Neural progenitor cell (in vitro differentiated cells): ENCODE results near the gene TBC1D14. TPM values are rescaled to one million over a fixed set of nuclear protein-coding genes. Genes with fewer than 3 reads are reported as not detected.
A peak's percentile ranks its signal among the peaks of the same experiment; 100 is the strongest.

Experiments used
- DNase-seq: peaks from one replicate; pipeline ENCODE4 v3.0.0-alpha.2; 2016; ENCODE audit warnings: low spot score
- H2AFZ ChIP-seq: fragments of 200-600 bp; sonication (generic); replicated peaks from 2 replicates; pipeline ENCODE4 v1.6.1; 2016; ENCODE audit warnings: antibody characterized with exemption
- H3F3A ChIP-seq: fragments of 200-600 bp; sonication (generic); 2 replicates; pipeline ENCODE4 v1.6.1; 2016; ENCODE audit warnings: antibody characterized with exemption, low read depth
- H3K27ac ChIP-seq: fragments of 200-600 bp; sonication (generic); 2 replicates; pipeline ENCODE4 v1.5.1; 2016; ENCODE audit warnings: mild to moderate bottlenecking
- H3K27me3 ChIP-seq: fragments of 200-600 bp; sonication (generic); 2 replicates; pipeline ENCODE4 v1.6.1; 2016; ENCODE audit warnings: mild to moderate bottlenecking, moderate library complexity
- H3K36me3 ChIP-seq: fragments of 200-600 bp; sonication (generic); 2 replicates; pipeline ENCODE4 v1.5.1; 2016
- H3K4me1 ChIP-seq: fragments of 200-600 bp; sonication (generic); 2 replicates; pipeline ENCODE4 v1.6.1; 2016; ENCODE audit warnings: mixed run types
- H3K4me2 ChIP-seq: fragments of 200-600 bp; sonication (generic); 2 replicates; pipeline ENCODE4 v1.6.1; 2016
- H3K4me3 ChIP-seq: fragments of 200-600 bp; sonication (generic); 2 replicates; pipeline ENCODE4 v1.5.1; 2016
- H3K79me2 ChIP-seq: fragments of 200-600 bp; sonication (generic); 2 replicates; pipeline ENCODE4 v1.6.1; 2016; ENCODE audit warnings: low read depth
- H3K9ac ChIP-seq: fragments of 200-600 bp; sonication (generic); 2 replicates; pipeline ENCODE4 v1.6.1; 2016
- H3K9me3 ChIP-seq: fragments of 200-600 bp; sonication (generic); 2 replicates; pipeline ENCODE4 v1.5.1; 2016; ENCODE audit warnings: low read depth
- H4K20me1 ChIP-seq: fragments of 200-600 bp; sonication (generic); 2 replicates; pipeline ENCODE4 v1.6.1; 2016; ENCODE audit warnings: low read depth
- H3K27ac Mint-ChIP-seq: 3 replicates; pipeline ENCODE4 v1.8.0; 2021; ENCODE audit warnings: mixed read lengths
- H3K27me3 Mint-ChIP-seq: 2 replicates; pipeline ENCODE4 v1.8.0; 2022; ENCODE audit warnings: low read depth, mild to moderate bottlenecking, inconsistent platforms, moderate library complexity, mixed read lengths; ENCODE audit not compliant: insufficient read depth
- H3K36me3 Mint-ChIP-seq: 3 replicates; pipeline ENCODE4 v1.8.0; 2021; ENCODE audit warnings: mixed read lengths
- H3K4me1 Mint-ChIP-seq: 3 replicates; pipeline ENCODE4 v1.8.0; 2021; ENCODE audit warnings: mixed read lengths
- H3K4me3 Mint-ChIP-seq: 3 replicates; pipeline ENCODE4 v1.8.0; 2021; ENCODE audit warnings: mild to moderate bottlenecking, moderate library complexity, mixed read lengths
- H3K9me3 Mint-ChIP-seq: 3 replicates; pipeline ENCODE4 v1.8.0; 2020; ENCODE audit warnings: mixed read lengths
- EZH2 ChIP-seq: fragments of 200-600 bp; sonication (generic); IDR thresholded peaks from 2 replicates; pipeline ENCODE4 v1.6.1; 2017; ENCODE audit warnings: antibody characterized with exemption, mild to moderate bottlenecking, moderate library complexity
- EZH2phosphoT487 ChIP-seq: fragments of 200-600 bp; sonication (generic); IDR thresholded peaks from 2 replicates; pipeline ENCODE4 v1.6.1; 2017; ENCODE audit warnings: antibody characterized with exemption
- total RNA-seq: library from RNA; depleted of rRNA; stranded (reverse); fragments of >200 nt; gene quantifications from 2 replicates; pipeline ENCODE4 v1.2.3, GENCODE V29; 2015; ENCODE audit warnings: low replicate concordance
- TF ChIP-seq, protein P1 (sequence below): fragments of 200-600 bp; sonication (generic); IDR thresholded peaks from 2 replicates; pipeline ENCODE4 v1.5.1; 2017; ENCODE audit warnings: antibody characterized with exemption, mild to moderate bottlenecking

The TBC1D14 gene
- total RNA-seq, 1 donor from 2014 or later, result 47.9 TPM

DNA sequence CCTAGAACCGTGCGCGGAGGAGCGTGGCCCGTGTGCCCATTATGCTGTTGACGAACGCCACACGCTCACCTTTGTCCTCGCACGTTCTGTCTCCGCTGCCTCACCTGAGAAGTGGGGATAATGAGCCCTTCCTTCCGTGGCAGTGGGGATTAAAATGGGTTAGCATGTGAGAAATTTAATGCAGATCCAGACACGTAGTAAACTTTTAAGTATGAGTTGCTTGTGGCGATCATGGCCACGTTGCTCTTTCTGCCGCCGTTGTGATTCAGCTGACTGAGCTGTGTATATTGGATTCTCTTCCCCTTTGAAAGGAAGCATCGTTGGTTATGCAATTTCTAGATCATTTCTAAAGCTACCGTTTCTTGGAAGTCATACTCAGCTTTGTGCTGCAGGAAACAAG lies 16.5 kb downstream of the TBC1D14 start:
- DNase-seq, result no peak
- Mint-ChIP-seq H3K36me3 (peaks cover 30% of the 10 kb centered on the region), H3K27ac (no peak overlapping the region), H3K4me1 (peaks cover 42% of the 10 kb centered on the region), H3K9me3 (no peaks in the 10 kb centered on the region), H3K27me3 (peaks cover 4% of the 10 kb centered on the region), H3K4me3 (no peak overlapping the region)
- no peak overlapping the region for H3K9ac ChIP-seq
- H4K20me1 ChIP-seq, result peaks cover 91% of the 10 kb centered on the region
- H3K27ac ChIP-seq, result no peak overlapping the region
- TF ChIP-seq, protein P1, sequence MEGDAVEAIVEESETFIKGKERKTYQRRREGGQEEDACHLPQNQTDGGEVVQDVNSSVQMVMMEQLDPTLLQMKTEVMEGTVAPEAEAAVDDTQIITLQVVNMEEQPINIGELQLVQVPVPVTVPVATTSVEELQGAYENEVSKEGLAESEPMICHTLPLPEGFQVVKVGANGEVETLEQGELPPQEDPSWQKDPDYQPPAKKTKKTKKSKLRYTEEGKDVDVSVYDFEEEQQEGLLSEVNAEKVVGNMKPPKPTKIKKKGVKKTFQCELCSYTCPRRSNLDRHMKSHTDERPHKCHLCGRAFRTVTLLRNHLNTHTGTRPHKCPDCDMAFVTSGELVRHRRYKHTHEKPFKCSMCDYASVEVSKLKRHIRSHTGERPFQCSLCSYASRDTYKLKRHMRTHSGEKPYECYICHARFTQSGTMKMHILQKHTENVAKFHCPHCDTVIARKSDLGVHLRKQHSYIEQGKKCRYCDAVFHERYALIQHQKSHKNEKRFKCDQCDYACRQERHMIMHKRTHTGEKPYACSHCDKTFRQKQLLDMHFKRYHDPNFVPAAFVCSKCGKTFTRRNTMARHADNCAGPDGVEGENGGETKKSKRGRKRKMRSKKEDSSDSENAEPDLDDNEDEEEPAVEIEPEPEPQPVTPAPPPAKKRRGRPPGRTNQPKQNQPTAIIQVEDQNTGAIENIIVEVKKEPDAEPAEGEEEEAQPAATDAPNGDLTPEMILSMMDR, result no peak
- no peak for TF ChIP-seq EZH2
- no peak for TF ChIP-seq EZH2phosphoT487
- no peaks in the 10 kb centered on the region for H3K9me3 ChIP-seq
- H3K4me3 ChIP-seq, result no peak overlapping the region
- H3K4me2 ChIP-seq, result no peak overlapping the region
- peaks cover 11% of the 10 kb centered on the region for H3F3A ChIP-seq
- H3K36me3 ChIP-seq, result no peaks in the 10 kb centered on the region
- H2AFZ ChIP-seq, result no peak overlapping the region
- no peaks in the 10 kb centered on the region for H3K27me3 ChIP-seq
- peaks cover 80% of the 10 kb centered on the region for H3K79me2 ChIP-seq
- peaks cover 26% of the 10 kb centered on the region for H3K4me1 ChIP-seq

DNA sequence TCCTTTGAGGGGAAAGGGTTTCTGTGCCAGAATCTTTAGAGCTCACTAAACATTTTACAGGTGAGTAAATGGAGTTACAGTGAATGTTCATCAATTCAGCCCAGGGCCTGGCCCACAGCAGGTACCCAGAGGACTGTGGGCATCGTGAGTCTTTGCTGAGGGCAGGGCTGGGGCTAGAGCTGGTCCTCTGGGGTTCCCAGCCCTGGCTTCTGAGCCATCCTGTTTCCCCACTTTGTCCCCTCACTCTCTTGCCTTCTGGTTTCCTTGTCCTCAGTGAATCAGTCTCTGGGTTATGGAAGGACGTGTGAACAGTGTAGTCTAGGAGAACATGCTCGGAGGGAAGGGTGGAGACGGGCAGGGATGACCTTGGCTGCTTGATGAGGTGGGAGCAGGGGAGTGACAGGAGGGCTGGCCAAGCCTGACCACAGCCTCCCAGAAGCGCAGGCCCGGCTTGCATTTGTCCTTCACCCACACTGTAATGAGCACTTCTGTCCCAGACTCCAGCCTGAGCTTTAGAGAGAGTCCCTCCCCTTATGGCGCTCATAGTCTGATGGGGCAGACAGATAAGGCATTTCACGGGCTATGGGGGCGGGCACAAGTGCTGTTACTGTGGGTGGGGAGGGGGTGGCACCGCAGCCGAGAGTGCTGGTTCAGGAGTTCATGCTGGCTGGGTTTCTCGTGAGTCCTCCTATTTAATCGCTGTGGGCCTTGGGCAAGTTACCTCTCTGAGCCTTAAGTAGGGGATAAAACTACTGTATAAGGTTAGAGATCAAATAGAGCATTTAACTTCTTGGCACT lies 17.3 kb downstream of the TBC1D14 start:
- H3K27me3 ChIP-seq, result no peaks in the 10 kb centered on the region
- TF ChIP-seq, protein P1, result no peak
- TF ChIP-seq EZH2, result no peak
- TF ChIP-seq EZH2phosphoT487, result no peak
- H3K9me3 Mint-ChIP-seq, result peaks cover 2% of the 10 kb centered on the region
- peaks cover 81% of the 10 kb centered on the region for H3K79me2 ChIP-seq
- no peak for DNase-seq
- H3K27me3 Mint-ChIP-seq, result peaks cover 7% of the 10 kb centered on the region
- peaks cover 24% of the 10 kb centered on the region for H3K4me1 ChIP-seq
- no peak overlapping the region for H3K4me2 ChIP-seq
- no peak overlapping the region for H2AFZ ChIP-seq
- H3K9ac ChIP-seq, result no peak overlapping the region
- H3K27ac Mint-ChIP-seq, result peak overlapping the region; percentile 44
- H3K4me3 Mint-ChIP-seq, result no peak overlapping the region
- peaks cover 11% of the 10 kb centered on the region for H3F3A ChIP-seq
- no peaks in the 10 kb centered on the region for H3K9me3 ChIP-seq
- peaks cover 94% of the 10 kb centered on the region for H4K20me1 ChIP-seq
- H3K36me3 ChIP-seq, result no peaks in the 10 kb centered on the region
- H3K4me3 ChIP-seq, result no peak overlapping the region
- peaks cover 44% of the 10 kb centered on the region for H3K4me1 Mint-ChIP-seq
- no peak overlapping the region for H3K27ac ChIP-seq
- peaks cover 35% of the 10 kb centered on the region for H3K36me3 Mint-ChIP-seq

DNA sequence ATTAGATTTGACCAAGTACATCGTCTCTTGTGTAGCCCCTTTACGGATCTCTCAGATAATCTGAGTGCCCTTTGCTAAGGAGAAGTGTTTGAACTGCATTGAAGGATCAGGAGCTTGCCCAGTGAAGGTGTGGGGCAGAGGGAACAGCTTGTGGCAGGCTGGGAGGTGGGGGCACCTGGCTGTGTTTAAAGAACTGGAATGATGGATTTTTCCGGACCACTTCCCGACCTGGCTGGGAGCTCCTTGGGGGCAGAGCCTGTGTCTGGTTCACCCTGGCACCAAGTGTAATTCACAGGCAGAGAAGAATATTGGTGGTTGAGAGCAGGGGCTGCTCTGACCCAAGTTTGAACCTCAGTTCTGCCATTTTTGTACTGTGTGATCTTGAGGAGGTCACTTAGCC lies 18.5 kb downstream of the TBC1D14 start:
- no peak overlapping the region for H3K4me3 ChIP-seq
- no peak overlapping the region for H3K27ac ChIP-seq
- H3K27me3 ChIP-seq, result no peaks in the 10 kb centered on the region
- peaks cover 18% of the 10 kb centered on the region for H3K4me1 ChIP-seq
- Mint-ChIP-seq H3K9me3 (peaks cover 5% of the 10 kb centered on the region), H3K27me3 (peaks cover 7% of the 10 kb centered on the region), H3K4me3 (no peak overlapping the region), H3K27ac (no peak overlapping the region), H3K4me1 (peaks cover 39% of the 10 kb centered on the region), H3K36me3 (peaks cover 37% of the 10 kb centered on the region)
- H3K9me3 ChIP-seq, result no peaks in the 10 kb centered on the region
- H3K9ac ChIP-seq, result no peak overlapping the region
- H3F3A ChIP-seq, result peaks cover 11% of the 10 kb centered on the region
- peaks cover 82% of the 10 kb centered on the region for H4K20me1 ChIP-seq
- TF ChIP-seq EZH2 (no peak), EZH2phosphoT487 (no peak)
- TF ChIP-seq, protein P1, result no peak
- H3K79me2 ChIP-seq, result peaks cover 80% of the 10 kb centered on the region
- no peak for DNase-seq
- H3K4me2 ChIP-seq, result no peak overlapping the region
- no peaks in the 10 kb centered on the region for H3K36me3 ChIP-seq
- no peak overlapping the region for H2AFZ ChIP-seq
